BJ (cell line): ENCODE measurements around the gene IRS4. TPM values are rescaled to one million over a fixed set of nuclear protein-coding genes. Genes with fewer than 3 reads are reported as not detected.

Experiments used
- CTCF ChIA-PET: fragments of 350-600 bp; formaldehyde crosslinking; extraction: SDS; loops from one replicate; lab custom pipeline; 2021; ENCODE audit warnings: antibody characterized with exemption, inconsistent platforms; lab: Yijun Ruan, JAX
- POLR2A ChIA-PET: fragments of 300-600 bp; sonication (Branson Sonifier 250); formaldehyde crosslinking; extraction: SDS; loops from one replicate; lab custom pipeline; 2021; ENCODE audit warnings: antibody characterized with exemption; lab: Charles Lee
- DNase-seq: peaks from one replicate; pipeline ENCODE4 v3.0.0-alpha.2; 2011; ENCODE audit warnings: low read depth
- H3K27me3 ChIP-seq: 2 replicates; pipeline ENCODE4 v1.6.0; 2011; ENCODE audit warnings: low read length; ENCODE audit not compliant: control insufficient read depth, insufficient read depth
- H3K36me3 ChIP-seq: 2 replicates; pipeline ENCODE4 v1.5.1; 2011; ENCODE audit warnings: low read length; ENCODE audit not compliant: control insufficient read depth, insufficient read depth
- H3K4me3 ChIP-seq: 2 replicates; pipeline ENCODE4 v1.5.1; 2011; ENCODE audit warnings: low read depth, mild to moderate bottlenecking, control low read depth, low read length
- CTCF ChIP-seq: IDR thresholded peaks from 2 replicates; pipeline ENCODE4 v1.5.1; 2011; ENCODE audit warnings: low read depth, mild to moderate bottlenecking, control low read depth, inconsistent platforms, low read length, moderate library complexity; ENCODE audit not compliant: insufficient read depth
- polyA plus RNA-seq: library from polyadenylated mRNA; depleted of rRNA; stranded (reverse); fragments of >200 nt; gene quantifications from 2 replicates; pipeline ENCODE4 v1.2.3, GENCODE V29; 2011

IRS4 gene
- polyA plus RNA-seq, 1 experiment: not detected

- POLR2A ChIA-PET: no interaction called here
- H3K36me3 ChIP-seq: no peaks in the 10 kb centered on the region
- DNase-seq: no peak
- H3K4me3 ChIP-seq: no peak overlapping the region
- H3K27me3 ChIP-seq: no peaks in the 10 kb centered on the region
- CTCF ChIA-PET: no interaction called here
- no peak for TF ChIP-seq CTCF
Measured at GRCh38 chrX:108701633-108702032, 34.7 kb downstream of the IRS4 start.

GRCh38 chrX:108699368-108699767, 37.0 kb downstream of the IRS4 start:
- ChIA-PET POLR2A (no interaction called here), CTCF (interaction anchor here (1.0 to 2.6 kb wide), 3 partner anchors 56 to 776 kb away, joined by 3 to 9 read pairs (median 5); no protein-coding TSS in a partner anchor)
- no peak for DNase-seq
- Histone ChIP-seq H3K27me3 (no peaks in the 10 kb centered on the region), H3K4me3 (no peak overlapping the region), H3K36me3 (no peaks in the 10 kb centered on the region)
- 0 out of 2 replicates have a peak, but pooled peaks have one; percentile 10 for TF ChIP-seq CTCF

- no peak for TF ChIP-seq CTCF
- Histone ChIP-seq H3K36me3 (no peaks in the 10 kb centered on the region), H3K4me3 (no peak overlapping the region), H3K27me3 (no peaks in the 10 kb centered on the region)
- DNase-seq: no peak
- ChIA-PET CTCF (no interaction called here), POLR2A (no interaction called here)
Measured at GRCh38 chrX:108696690-108697089, 39.7 kb downstream of the IRS4 start.
